GM15510 (cell line): ENCODE measurements around the gene TAGLN3.

Experiments
- POLR2A ChIP-seq: IDR thresholded peaks from 3 replicates; pipeline ENCODE4 v1.6.1; 2011; ENCODE audit warnings: borderline replicate concordance; ENCODE audit not compliant: insufficient read length; ENCODE audit errors: extremely low read depth

The TAGLN3 gene

DNA sequence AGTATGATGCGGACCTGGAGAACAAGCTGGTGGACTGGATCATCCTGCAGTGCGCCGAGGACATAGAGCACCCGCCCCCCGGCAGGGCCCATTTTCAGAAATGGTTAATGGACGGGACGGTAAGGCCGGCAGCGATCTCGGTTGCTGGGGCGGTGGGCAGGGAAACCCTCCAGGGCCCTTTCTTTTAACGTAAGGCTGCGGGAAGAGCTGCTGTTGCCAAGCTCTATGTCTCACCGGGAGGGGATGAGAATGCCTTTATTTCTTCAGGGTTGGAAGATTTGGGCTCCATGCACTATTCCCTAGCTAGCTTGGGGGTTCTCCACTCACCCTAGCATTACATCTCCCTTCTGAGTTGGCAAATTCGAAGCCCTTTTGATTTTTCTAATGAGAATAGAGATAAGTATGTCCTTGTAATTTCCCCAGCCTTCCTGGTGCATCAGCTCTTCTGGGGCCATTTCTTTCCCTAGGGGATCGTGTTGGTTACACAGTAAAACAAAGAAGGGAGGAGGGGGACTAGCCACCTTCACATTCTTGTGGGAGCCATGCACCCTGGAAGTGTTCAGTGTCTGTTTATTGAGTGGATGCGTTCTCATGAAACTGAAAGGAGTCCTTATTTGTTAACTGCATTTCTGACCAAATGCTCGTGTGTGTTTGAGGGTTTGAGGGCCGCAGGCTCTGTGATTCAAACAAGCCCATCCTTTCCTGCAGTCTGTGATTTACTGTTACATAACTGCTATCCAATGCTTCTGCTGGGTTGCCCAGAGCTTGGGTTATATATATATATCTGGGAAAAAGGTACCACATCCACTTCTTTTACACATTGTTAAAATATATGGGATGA, 982 bp downstream of the TAGLN3 start:
- no peak for TF ChIP-seq POLR2A

DNA sequence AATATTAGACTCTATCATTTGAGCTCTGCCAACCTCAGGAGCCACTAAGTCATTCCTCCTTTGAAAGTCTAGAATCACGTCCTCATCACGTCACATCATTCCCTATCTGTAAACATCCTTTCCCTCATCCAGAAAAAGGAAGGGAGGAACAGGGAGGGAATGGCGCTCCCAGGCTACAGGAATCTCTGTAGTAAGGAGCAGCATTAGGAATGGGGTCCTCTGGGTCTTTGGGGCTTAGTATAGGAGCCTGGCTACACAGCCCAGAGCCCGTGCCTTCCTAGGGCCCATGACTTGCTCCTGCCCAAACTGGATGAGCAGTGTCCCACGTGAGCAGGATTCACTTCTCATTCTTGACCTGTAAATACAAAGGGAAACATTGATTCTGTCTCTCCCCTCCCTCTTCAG, 1.6 kb downstream of the TAGLN3 start:
- TF ChIP-seq POLR2A, result no peak

DNA sequence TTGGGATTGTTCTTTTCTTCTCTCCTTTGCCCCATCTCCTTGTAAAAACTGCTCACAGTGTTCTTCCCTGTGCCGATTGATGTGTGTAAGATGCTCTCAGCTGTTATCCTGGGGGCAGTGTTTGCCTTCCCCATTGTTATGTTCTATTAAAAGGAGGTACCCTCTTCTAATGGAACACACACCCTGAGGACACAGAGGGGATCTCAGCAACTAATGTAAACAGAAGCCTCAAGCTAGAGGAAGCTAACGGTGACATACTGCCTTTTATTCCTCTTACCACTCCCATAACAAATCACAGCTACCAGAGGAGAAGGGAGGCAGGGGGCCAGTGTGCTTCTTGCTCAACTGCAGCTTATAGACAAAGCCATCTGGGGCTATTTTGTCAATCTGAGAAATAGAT, 2.2 kb downstream of the TAGLN3 start:
- TF ChIP-seq POLR2A, result no peak

DNA sequence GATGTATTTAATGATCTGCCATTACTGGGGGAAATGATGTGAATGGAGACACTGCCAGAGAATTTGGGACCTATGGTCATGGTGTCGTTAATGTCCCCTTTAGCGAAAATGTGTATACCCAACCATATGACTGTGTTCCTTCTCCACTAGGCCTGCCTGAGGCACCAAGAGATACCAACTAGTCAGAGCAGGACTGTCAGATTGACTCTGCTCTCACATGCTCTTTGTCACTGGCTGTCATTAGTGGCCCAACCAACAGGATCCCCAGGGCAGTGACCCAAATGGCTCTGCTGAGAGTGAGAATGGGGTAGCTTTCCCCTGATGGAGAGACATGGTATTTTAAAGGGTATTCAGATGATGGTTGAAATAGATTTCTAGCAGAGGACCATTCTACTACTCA, 2.8 kb downstream of the TAGLN3 start:
- no peak for TF ChIP-seq POLR2A

DNA sequence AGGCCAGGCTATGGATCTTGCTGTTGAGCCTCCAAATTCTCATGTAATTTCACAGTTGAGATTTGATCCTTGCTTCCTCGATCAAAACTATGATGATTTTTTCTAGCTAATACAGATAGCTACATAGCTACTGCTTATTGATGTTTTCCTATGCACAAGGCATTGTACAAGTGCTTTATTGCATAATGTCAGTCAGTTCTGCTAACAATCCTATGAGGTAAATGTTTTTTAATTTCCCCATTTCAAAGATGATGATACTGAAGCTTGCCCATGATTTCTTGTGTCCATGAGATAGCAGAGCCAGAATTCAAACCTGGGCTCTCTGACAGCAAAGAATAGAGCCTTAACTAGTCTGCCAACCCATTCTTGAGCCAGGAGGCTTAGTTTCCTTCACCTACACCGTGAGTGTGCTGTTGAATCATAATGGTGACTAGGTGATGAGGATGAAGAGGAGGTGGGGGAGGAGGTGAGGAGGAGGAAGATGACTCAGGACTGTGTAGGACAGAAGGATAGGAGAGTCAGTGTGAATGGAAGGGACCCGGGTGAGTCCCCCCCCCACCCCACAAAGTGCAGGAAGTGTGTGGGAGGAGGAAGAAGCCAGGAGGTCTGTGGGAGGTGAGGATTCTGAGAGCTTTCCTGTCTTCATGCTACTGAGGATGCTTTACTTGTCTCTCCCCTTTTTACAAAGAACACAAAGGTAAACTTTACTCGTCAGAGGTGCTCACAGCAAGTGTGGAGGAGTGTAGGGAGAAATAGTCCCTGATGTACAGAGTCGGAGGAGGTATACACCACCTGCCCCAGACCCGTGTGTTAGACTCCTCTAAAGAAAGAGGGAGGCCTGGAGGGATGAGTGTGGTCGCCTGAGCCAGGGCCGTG, 3.6 kb downstream of the TAGLN3 start:
- no peak for TF ChIP-seq POLR2A

DNA sequence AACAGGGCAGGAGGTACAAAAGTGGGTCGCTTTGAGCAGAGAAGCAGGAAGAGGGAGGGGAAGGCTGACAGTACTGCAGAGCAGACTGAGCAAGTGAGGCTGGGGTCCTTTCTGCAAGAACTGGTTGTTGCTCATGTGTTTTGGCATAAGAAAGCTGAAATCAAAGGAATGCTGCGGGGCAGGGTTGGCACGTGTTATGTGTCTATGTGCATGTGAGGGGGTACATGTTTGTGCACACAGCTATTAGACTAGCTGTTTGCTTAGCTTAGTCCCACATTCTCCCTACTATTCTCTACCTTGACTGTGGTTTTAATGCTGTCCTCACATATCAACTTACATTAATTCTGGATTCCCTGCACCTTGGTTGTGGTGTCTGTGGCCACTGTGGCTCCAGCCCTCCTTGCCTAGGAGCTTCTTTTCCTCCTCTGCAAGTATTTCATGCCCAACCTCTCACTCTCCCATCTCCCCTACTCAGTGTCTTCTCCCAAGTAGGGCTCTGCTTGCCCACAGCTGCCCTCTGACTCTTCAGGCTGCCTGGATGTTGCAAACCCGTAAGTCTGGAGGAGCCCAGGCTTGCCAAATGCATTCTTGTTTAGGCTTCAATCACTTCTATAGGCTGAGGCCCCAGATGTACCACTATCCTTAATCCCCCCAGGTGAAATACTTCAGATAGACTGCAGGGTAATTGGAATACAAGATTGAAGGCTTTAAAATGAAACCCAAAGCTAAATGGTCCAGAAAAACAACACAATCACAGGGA, 4.8 kb downstream of the TAGLN3 start:
- TF ChIP-seq POLR2A, result no peak

DNA sequence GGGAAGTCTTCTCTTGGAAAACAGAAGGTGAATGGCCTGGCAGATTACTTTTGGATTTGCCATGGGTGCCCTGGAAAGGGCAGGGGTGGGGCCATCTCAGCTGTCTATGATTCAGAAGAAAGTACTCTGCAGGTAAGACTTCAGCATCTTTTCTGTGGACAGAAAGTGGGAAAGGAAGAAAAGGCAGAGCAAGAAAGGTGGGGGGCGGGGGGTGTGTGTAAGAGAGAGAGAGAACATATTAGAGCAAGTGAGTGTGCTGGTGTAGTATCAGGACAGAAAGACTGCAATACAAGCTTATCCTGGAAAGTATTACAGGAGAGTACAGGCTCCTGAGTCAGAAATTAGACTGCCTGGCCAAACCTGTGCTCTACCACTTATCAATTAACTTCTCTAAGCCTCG, 5.5 kb downstream of the TAGLN3 start:
- TF ChIP-seq POLR2A, result no peak

DNA sequence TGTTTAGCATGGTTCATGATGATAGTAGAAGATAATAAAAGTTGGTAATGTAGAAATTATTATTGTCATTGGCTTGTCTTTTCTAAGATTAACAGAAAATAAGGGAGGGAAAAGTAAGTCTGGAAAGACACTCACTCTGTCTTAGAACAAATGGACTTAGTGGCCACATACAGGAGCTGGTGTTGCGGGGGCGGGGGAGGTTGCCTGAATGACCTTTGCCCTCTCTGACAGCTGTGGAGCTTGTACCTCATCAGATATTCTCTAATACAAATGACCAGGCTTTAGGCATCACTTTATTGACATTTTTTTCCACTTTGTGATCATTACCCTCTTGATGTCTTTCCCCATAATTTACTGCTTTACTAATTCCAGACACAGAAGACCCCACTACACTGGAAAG, 5.9 kb downstream of the TAGLN3 start:
- TF ChIP-seq POLR2A, result no peak

DNA sequence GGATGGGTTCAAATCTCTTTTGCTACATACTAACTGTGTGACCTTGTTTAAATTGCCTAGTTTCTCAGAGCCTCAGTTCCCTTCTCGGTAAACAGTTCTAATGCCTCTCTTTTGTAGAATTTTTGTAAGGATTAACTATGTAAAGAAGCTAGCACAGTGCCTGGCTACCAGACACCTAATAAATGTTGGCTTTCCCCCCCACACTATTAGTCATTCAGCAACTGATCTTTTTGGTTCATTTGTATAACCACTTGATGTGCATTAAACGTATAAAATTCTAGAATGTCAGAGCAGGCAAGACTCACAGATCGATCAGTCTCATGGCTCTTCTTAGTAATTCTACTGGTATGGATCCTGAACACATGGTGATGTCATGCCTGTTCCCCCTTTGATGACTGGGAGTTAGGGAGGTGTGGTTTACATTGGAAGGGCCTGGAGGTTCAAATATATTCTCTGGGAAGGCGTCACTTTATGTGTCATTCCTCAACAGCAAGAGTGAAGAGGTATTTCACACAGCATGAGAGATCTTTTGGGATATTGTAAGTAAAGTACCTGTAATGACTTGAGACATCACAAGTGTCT, 6.5 kb downstream of the TAGLN3 start:
- no peak for TF ChIP-seq POLR2A

DNA sequence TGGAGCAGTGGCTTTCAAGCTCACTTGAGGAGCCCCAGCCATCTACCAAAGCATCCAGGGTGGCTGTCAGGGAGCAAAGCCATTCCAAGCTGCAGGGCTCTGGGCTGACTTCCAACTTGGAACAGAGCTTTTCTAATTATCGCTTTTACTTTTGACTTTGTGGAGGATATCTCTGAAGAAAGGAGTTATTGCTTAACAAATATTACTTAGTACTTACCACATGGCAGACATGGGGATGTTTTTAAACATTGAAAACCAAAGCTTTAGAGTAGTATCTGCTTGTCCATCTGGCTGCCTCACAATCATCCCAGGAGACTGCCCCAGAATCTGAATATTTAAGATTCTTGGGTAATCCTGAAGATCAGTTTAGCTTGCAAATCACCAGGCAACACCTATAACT, 8.9 kb downstream of the TAGLN3 start:
- no peak for TF ChIP-seq POLR2A

DNA sequence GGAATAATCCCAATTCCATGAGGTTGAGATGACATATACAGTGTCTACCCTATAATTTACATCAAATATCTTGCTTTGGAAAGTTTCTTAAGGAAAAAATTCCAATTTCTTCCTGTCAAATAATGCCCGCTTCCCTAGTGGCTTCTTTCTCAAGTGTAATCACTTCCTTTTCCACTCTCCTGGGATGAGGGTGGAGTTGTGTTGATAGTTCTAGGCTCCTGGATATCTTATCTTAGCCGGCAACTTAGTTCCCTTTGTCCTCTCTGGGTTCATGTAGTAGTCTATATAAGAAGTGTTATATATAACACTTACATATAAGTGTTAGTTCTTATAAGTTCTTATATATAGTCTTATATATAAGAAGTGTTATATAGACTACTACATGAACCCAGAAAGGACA, 10.9 kb downstream of the TAGLN3 start:
- no peak for TF ChIP-seq POLR2A

DNA sequence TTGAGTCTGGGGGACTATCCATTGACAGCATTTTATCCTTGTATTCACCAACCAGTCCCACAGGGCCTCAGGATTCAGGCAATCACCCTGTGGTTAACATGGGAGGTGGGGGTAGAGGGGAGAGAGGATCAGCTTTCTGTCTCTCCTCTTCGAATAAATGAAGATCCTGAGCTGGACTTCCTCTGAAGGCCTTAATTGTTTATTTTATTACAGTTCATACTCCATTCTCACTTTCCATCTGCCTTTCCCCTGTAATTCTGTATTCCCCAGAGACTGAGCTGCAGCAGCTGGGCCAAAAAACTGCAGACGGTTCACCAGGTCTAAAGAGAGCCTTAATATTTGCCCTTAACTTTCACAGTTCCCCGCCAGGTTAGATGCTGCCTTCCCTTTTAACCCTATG, 11.9 kb downstream of the TAGLN3 start:
- no peak for TF ChIP-seq POLR2A

DNA sequence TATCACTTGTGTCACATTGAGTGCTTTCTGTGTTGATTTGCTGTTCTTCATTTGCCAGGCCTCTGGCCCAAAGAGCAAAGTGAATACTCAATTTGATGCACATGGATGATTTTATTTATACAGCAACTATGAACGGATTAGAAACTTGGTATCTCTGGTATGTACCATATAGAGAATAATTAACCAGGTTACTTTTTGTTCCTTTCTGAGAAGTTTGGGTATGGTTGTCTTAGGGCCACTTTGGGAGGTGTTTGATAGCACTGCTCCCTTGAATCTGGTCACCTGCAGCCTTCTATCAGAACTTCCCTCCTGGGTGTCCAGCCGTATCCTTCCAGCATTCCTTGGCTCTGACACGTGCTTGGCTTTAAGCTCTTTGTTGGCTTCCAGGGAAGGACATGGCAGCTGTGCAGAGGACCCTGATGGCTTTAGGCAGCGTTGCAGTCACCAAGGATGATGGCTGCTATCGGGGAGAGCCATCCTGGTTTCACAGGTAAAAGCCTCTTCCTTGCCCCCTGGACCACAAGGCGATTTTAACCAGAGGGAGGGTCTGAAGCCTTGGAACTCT, 12.7 kb downstream of the TAGLN3 start:
- no peak for TF ChIP-seq POLR2A

DNA sequence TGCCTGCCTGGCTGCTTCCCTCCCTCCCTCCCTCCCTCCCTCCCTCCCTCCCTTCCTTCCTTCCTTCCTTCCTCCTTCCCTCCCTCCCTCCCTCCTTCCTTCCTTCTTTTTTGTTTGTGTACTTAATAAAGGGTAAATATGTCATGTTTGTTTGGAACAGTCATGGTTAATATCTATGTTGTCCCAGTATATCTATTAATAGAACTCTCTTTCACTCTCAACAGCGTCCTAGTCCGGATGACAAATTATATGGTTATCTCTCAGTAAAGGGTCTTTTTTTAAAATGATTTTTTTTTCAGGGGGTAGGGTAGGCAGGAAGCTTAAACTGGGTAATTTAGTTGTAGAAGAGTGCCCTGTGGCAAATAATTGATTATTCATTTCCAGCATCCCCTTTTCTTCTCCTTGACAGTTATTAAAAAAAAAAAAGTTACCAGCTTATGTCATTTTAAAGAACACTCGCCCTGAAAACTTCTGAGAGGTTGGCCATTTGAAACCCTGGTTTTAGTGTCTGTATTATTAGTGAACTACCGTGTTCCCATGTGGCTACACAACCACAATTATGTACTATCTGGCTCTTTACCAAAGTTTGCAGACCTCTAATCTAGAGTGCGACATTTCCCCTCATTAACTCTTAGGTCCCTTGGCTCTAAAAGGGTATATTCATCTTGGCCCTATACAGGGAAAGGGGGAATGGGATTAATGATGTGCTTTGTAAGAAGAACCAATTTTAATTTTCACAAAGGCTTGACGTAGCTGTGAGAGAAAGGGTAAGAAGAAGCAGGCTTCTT, 13.7 kb downstream of the TAGLN3 start:
- TF ChIP-seq POLR2A, result no peak

DNA sequence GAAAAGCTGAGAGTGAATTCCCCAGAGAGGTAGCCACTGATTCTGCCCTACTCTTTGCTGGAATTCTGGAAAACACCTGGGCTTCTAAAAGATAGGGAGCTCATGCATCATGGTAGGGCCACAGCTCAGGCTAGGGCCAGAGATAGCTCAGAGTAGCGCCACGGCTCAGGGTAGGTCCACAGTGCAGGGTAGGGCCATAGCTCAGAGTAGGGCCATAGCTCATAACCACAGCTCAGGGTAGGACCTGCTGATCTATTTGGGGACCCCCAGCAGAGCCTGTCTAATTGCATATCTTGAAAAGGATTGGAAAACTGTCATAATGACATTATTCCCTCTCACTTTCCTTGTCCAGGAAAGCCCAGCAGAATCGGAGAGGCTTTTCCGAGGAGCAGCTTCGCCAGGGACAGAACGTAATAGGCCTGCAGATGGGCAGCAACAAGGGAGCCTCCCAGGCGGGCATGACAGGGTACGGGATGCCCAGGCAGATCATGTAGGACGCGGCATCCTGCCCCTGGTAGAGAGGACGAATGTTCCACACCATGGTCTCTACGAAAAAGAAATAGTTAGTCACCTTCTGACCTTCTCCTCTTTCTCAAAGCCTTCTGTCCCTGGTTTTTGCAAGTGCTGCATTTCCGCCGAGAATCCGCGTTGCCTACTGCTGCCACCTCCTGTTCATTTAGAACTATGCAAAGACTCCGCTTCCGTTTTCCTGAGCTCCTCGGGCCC, 14.5 kb downstream of the TAGLN3 start:
- TF ChIP-seq POLR2A, result no peak
